ENCODE data around the gene STRIP2.

STRIP2 gene

GRCh38 chr7:129536323-129536722 is 102.1 kb downstream of the STRIP2 start:
- DNase-seq, result no peak
